HepG2 (cell line): ENCODE data around the gene ALK. TPM values are rescaled to one million over a fixed set of nuclear protein-coding genes. Genes with fewer than 3 reads are reported as not detected.

Source experiments
- CBX2 ChIP-seq, 2 experiments: fragments of 200-600 bp in 1 of 2; sonication (generic); formaldehyde crosslinking in 1 of 2; IDR thresholded peaks; 2 replicates each; pipeline versions ENCODE4 v1.7.0 to v1.8.1; 2018 to 2022; ENCODE audit warnings: low read depth in 2 of 2, low read length in 1 of 2, mild to moderate bottlenecking in 1 of 2, missing genetic modification reagents in 1 of 2
- CEBPB ChIP-seq: IDR thresholded peaks from 2 replicates; pipeline ENCODE4 v1.6.1; 2011; ENCODE audit warnings: low read depth, low read length, improper control_type of control experiment, borderline replicate concordance
- HMGXB4 ChIP-seq, 2 experiments: sonication (generic) in 1 of 2; formaldehyde crosslinking in 1 of 2; IDR thresholded peaks; 2 replicates each; pipeline versions ENCODE4 v1.4.0 to v1.6.1; 2018 to 2020; ENCODE audit warnings: missing genetic modification reagents in 2 of 2, borderline replicate concordance in 1 of 2, low read depth in 1 of 2, mild to moderate bottlenecking in 1 of 2, missing biosample characterization in 1 of 2
- IRF9 ChIP-seq: sonication (generic); formaldehyde crosslinking; IDR thresholded peaks from 2 replicates; pipeline ENCODE4 v1.8.0; 2022; ENCODE audit warnings: missing genetic modification reagents, mild to moderate bottlenecking, borderline replicate concordance
- MAFF ChIP-seq: IDR thresholded peaks from 2 replicates; pipeline ENCODE4 v1.6.1; 2011; ENCODE audit warnings: low read depth, low read length, improper control_type of control experiment
- MBD4 ChIP-seq: IDR thresholded peaks from 2 replicates; pipeline ENCODE4 v1.6.1; 2012; ENCODE audit warnings: low read length, inconsistent platforms, borderline replicate concordance
- NCOA1 ChIP-seq: sonication (generic); formaldehyde crosslinking; IDR thresholded peaks from 2 replicates; pipeline ENCODE4 v1.9.0; 2021; ENCODE audit warnings: missing genetic modification reagents
- NCOA2 ChIP-seq: sonication (generic); formaldehyde crosslinking; IDR thresholded peaks from 2 replicates; pipeline ENCODE4 v1.8.0; 2022; ENCODE audit warnings: inconsistent platforms
- NFE2 ChIP-seq: sonication (generic); formaldehyde crosslinking; IDR thresholded peaks from 2 replicates; pipeline ENCODE4 v1.4.0; 2020; ENCODE audit warnings: missing genetic modification reagents
- RARA ChIP-seq: IDR thresholded peaks from 2 replicates; pipeline ENCODE4 v1.6.1; 2016; ENCODE audit warnings: missing genetic modification reagents, missing compliant biosample characterization
- SAP130 ChIP-seq: IDR thresholded peaks from 2 replicates; pipeline ENCODE4 v1.6.1; 2016; ENCODE audit warnings: low read depth
- SNRNP70 ChIP-seq: fragments of 200-400 bp; formaldehyde crosslinking; IDR thresholded peaks from 2 replicates; pipeline ENCODE4 v1.6.1; 2017; ENCODE audit warnings: mild to moderate bottlenecking, low read depth, low read length, moderate library complexity
- SP5 ChIP-seq: IDR thresholded peaks from 2 replicates; pipeline ENCODE4 v1.6.1; 2016; ENCODE audit warnings: low read depth, borderline replicate concordance
- SPEN ChIP-seq: sonication (generic); formaldehyde crosslinking; IDR thresholded peaks from 2 replicates; pipeline ENCODE4 v1.5.1; 2020; ENCODE audit warnings: low read depth, mild to moderate bottlenecking, missing genetic modification reagents
- TARDBP ChIP-seq: sonication (generic); formaldehyde crosslinking; IDR thresholded peaks from 2 replicates; pipeline ENCODE4 v1.8.0; 2022; ENCODE audit warnings: mild to moderate bottlenecking, missing genetic modification reagents
- TCF7 ChIP-seq: sonication (generic); IDR thresholded peaks from 2 replicates; pipeline ENCODE4 v1.6.1; 2016; ENCODE audit warnings: antibody characterized with exemption, low read depth
- YEATS2 ChIP-seq: sonication (generic); formaldehyde crosslinking; IDR thresholded peaks from 2 replicates; pipeline ENCODE4 v1.4.0; 2020; ENCODE audit warnings: missing genetic modification reagents, borderline replicate concordance
- ZNF280D ChIP-seq: sonication (generic); formaldehyde crosslinking; IDR thresholded peaks from 2 replicates; pipeline ENCODE4 v1.5.1; 2020; ENCODE audit warnings: mild to moderate bottlenecking, missing genetic modification reagents
- ZNF546 ChIP-seq: sonication (generic); formaldehyde crosslinking; conservative IDR thresholded peaks from 2 replicates; pipeline ENCODE4 v1.8.1; 2023; ENCODE audit warnings: mild to moderate bottlenecking, missing genetic modification reagents
- ZUFSP ChIP-seq: sonication (generic); formaldehyde crosslinking; IDR thresholded peaks from 2 replicates; pipeline ENCODE4 v1.9.0; 2021; ENCODE audit warnings: missing genetic modification reagents, mild to moderate bottlenecking, borderline replicate concordance
- polyA plus RNA-seq, 8 experiments: library from polyadenylated mRNA; depleted of rRNA in 3 of 8; stranded (reverse) in 7 of 8; unstranded in 1 of 8; fragments of >200 nt; fragmentation: Illumina TruSeq in 4 of 8; extraction: Trizol in 4 of 8; gene quantifications; 2 replicates each; pipeline versions ENCODE4 v1.2.1 to v1.2.3, GENCODE V29; 2011 to 2016; ENCODE audit warnings: low read depth in 4 of 8, missing spikeins in 1 of 8, mixed read lengths in 1 of 8; ENCODE audit not compliant: insufficient read depth in 1 of 8
- total RNA-seq, 5 experiments: library from RNA; depleted of rRNA; stranded (reverse); fragments of >200 nt; fragmentation: Illumina TruSeq; extraction: Trizol; gene quantifications; 2 replicates each; pipeline ENCODE4 v1.2.3, GENCODE V29; 2016; ENCODE audit warnings: low read depth in 1 of 5

Gene ALK
- total and polyA plus RNA-seq, 2 of the 13 experiments (the other 11 are each of a cell fraction or from before 2014, with no cell fraction given) = not detected

- TF ChIP-seq HMGXB4 (CRISPR knock-in tag; IDR thresholded peaks at IDR 0.05; ENCODE audit: borderline replicate concordance in 1 of 2, low read depth in 1 of 2) (peak in 1 of 2 experiments; percentile 57; a peak in 1 of 4 replicates), SAP130 (CRISPR knock-in tag) (peak; percentile 53), MAFF (peak; percentile 71), ZNF280D (CRISPR knock-in tag) (0 out of 2 replicates have a peak, but pooled peaks have one; percentile 44), TARDBP (CRISPR knock-in tag) (peak; percentile 30; the same call in 1 of the 2 replicates), SPEN (CRISPR knock-in tag) (no peak), NCOA1 (CRISPR knock-in tag) (no peak), NCOA2 (CRISPR knock-in tag) (peak; percentile 63; the same call in 1 of the 2 replicates), NFE2 (CRISPR knock-in tag) (peak; percentile 60; the same call in 1 of the 2 replicates), RARA (CRISPR knock-in tag) (peak; percentile 74), SNRNP70 (no peak), MBD4 (peak; percentile 59; the same call in 1 of the 2 replicates), YEATS2 (CRISPR knock-in tag) (peak; percentile 34; the same call in 1 of the 2 replicates), ZUFSP (CRISPR knock-in tag) (no peak), CBX2 (IDR thresholded peaks at IDR 0.05; ENCODE audit: low read depth, low read length) (no peak), CBX2 (CRISPR knock-in tag; IDR thresholded peaks at IDR 0.05; ENCODE audit: low read depth) (no peak), IRF9 (CRISPR knock-in tag) (no peak), SP5 (CRISPR knock-in tag) (no peak), CEBPB (peak; percentile 29; the same call in 1 of the 2 replicates), ZNF546 (no peak), TCF7 (peak; percentile 86)
Observed at GRCh38 chr2:29165362-29166241, 755.8 kb downstream of the ALK start (continued).
